DMS79 (cell line): Measurements from ENCODE around the gene ACKR2.
"Not testable (repeated sequence)": the region's sequence is repeated elsewhere in the genome, so short reads cannot be mapped to it uniquely, and the experiment has no call there.

ENCODE experiments used
- DNase-seq: peaks from one replicate; lab custom pipeline; 2025; lab: John Stamatoyannopoulos, UW

ACKR2 gene

DNA sequence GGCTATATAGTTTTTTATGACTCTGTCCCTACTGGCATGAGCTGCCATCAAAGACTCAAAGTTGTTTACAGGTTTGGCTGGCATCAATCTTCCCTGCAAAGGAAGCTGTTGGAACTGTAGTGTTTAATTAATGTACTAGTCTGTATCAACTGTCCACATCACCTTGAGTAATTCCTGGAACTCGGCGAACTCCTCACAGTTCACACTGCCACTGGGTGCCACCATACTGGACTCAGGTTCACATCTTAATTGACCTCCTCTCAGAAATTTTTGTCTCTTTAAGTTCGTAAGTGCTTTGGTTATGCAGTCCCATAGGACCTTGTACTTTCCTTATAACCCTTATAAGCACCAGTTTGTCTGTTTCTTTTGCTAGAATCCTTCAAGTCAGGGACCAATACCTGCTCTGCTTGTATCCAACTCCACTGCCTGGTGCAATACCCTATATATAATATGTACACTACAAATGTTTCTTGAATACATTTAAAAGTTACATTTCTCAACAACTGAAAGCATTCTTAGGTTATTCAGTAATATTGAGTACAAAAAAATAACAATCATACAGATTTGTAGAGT is 8.1 kb upstream of the ACKR2 start:
- DNase-seq, result no peak

DNA sequence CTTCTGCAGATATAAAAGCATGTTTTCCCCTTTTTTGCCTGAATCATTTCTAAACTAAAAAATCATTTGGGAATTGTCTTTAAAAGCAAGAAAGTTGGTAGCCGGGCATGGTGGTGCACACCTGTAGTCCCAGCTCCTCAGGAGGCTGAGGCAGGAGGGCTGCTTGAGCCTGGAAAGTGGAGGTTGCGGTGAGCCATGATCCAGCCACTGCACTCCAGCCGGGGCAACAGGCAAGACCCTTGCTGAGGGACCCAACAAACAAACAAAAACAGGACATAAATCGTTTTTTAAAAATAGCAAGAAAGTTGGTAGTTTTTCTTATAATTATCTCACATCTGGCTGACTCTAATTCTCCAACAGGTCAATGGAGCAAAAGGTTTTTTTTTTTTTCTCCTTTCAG is 7.5 kb upstream of the ACKR2 start:
- DNase-seq, result no peak

DNA sequence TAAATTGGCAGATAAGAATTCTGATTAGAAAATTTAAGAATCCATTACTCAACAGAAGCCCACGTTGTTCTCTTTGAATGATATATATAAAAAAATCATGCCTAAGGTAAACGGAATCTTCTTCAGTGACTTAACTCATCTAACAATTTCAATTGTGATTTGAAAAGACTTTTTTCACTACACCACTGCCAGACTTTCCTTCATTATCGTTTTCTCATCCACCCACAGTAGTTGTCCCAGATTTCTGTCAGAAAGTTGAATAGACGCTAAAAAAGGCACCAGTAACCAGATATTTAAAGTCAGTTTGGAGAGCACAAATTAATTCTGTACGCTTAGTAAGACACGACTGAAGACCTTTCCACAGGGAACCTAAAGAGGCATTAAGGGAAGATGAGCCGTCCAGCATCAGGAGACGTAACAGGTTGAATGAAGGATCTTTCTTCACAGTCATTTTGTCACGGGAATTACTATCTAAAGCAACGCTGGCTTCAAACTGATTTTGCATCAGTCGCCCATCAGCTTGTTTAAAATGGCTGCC is 6.3 kb upstream of the ACKR2 start:
- no peak for DNase-seq

DNA sequence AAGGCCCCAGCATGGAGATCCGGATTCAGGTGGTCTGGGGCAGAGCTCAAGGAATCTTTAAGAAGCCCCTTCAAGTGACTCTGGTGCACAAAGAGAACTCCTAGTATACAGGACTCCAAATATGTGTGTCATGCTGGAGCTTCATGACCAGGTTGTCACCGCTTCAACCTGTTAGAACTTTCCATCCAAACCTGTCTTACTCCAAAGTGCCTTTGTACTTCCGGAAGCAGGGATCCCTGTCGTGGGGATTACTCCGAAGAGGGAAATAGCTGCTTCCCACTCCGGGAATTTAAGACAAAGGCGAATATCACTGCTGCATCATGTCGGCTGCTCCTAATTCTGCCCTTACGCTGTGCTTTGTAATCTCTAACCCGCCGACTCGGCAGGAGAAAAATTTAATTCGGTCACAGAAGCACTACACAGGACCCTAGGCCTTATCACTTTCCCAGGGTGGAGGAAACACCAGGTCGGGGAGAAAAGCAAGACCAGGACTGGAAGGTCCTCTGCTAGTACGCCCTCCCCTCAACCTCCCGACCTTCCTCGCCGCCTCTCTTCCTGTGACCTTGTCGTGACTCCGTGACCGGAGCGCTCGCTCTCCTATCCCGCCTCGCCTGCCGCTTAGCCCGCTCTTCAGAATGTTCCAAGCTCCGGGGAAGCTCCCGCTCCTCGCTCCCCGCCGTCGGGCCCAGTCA is 5.7 kb upstream of the ACKR2 start:
- no peak for DNase-seq

DNA sequence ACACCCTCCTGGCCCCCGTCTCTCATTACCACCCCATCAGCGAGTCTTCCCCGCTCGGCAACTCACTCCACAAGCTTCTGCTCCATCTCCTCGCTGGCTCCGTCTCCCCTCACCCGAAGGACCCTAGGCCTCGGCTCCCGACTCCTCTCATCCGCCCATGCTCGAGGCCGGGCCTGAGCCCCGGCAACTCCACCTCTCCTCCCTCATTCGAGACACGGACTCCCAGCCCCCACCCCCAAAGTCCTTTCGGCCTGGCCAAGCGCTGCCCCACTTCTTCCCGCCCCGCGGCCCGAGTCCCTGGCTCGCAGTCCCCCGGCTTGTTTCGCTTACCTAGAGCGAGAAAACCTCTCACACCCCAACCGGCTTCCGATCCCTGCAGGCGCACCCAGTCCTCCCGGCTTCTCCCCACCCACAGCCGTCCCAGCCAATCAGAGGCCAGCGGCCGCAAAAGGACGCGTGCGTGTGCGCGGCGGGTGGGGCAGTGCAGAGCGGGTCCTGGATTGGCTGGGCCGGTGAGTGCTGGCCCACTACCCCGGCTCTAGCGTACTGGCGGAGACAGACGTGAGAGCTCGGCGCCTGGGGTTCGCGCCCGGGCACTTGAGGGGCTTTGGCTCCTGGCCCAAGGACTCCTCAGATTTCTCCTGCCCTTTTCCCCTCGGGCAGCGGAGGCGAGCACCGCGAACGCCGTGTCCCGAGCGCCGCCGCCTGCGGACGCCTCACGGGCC is 5.0 kb upstream of the ACKR2 start, which contains the start of gene HIGD1A:
Gene HIGD1A (minus strand): TSS at position 385 of the 725 bp plus-strand sequence. CDS start 10,237 bp downstream, outside the sequence.
- peak; percentile 78 for DNase-seq

DNA sequence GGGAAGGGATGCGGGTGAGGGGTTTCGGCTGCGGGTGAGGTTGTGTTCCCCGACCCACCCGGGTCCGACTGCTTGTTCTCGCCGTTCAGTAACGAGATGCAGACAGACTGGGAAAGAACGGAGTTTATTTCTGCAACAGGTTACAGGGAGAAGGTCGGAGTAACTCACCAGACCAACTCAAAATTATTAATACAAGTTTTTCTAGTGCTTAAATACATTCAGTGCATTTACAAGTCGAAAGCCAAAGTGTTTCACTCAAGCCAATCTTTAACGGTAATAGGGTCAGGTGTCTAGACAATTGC is 4.5 kb upstream of the ACKR2 start:
- no peak for DNase-seq

DNA sequence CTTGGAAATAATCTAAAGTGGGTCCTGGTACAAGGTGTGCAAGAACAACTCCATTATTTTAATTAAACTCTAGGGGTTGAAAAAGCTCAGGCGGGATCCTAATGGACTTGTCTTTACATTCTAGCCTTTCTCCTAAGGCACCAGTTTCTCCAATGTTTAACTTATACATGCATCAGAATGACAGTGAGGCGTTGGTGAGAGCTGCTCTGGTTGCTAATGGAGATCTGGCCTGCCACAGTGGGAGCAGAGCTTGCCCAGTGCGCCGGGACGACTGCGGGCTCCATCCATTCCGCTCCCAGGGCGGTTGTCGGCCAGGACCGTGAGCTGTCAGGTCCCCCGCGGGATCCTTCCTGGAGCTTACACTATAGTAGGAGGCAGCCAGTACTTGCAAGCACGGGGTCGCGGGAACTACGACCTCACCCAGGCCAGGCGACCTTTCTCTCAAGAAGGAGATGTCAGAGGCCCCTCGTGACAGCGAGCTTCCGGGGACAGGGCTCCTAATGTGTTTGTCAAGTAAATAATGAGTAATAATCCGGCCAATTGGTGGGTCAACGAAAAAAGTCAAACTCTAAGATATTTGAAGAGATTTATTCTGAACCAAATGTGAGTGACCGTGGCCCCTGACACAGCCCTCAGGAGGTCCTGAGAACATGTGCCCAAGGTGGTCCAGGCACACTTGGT is 4.0 kb upstream of the ACKR2 start:
- DNase-seq, result no peak

DNA sequence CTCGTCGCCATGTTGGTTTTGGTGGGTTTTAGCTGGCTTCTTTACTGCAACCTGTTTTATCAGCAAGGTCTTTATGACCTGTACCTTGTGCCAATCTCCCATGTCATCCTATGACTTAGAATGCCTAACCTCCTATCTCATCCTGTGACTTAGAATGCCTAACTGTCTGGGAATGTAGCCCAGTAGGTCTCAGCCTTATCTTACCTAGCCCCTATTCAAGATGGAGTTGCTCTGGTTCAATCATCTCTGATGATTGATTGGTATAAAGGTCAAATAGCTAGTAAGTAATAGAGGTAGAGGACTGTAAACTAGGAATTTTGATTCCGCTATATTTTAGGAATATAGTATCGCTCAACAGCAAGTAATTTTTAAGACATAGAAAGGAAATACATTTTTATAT is 1.3 kb upstream of the ACKR2 start:
- no peak for DNase-seq

DNA sequence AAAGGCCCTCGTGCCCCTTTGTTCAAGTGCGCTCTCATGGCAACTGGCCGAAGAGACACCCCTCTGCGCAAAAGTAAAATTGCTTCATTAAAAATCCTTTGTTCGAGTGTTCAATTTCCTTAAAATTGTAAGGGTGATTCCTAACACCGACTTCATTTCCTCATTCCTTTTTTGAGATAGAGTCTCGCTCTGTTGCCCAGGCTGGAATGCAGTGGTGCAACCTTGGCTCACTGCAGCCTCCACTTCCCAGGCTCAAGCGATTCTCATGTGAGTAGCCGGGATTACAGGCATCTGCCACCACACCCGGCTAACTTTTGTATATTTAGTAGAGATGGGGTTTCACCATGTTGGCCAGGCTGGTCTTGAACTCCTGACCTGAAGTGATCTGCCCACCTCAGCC is 1.5 kb downstream of the ACKR2 start:
- not testable (repeated sequence) for DNase-seq

DNA sequence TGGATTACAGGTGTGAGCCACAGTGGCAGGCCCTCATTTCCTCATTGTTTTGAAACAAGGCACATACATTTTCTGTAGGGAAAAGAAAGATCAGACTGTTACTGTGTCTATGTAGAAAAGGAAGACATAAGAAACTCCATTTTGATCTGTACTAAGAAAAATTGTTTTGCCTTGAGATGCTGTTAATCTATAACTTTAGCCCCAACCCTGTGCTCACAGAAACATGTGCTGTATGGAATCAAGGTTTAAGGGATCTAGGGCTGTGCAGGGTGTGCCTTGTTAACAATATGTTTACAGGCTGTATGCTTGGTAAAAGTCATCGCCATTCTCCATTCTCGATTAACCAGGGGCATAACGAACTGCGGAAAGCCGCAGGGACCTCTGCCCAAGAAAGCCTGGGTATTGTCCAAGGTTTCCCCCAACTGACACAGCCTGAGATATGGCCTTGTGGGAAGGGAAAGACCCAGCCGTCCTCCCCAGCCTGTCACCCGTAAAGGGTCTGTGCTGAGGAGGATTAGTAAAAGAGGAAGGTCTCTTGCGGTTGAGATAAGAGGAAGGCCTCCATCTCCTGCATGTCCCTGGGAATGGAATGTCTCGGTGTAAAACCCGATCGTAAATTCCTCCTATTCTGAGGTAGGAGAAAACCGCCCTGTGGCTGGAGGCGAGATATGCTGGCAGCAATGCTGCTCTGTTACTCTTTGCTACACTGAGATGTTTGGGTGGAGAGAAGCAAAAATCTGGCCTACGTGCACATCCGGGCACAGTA is 2.1 kb downstream of the ACKR2 start:
- not testable (repeated sequence) for DNase-seq

DNA sequence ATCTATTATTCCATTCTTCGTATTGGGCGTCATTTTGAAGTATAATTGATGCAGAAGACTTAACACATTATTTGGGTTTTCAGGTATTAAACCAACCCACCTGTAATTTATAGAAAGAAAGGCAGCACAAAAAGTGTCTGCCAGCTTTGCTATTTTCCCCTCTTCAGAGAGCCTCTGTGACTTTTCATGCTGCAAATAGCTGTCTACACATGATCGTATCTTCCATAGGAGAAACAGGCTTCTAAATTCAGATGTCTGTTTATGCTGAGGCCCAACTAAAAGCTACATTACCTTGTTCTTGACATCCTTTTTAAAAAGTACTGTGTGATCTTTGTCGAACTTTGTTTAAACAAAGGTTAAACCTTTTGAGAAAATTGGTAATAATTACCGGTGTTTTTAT is 5.0 kb downstream of the ACKR2 start:
- DNase-seq, result no peak

DNA sequence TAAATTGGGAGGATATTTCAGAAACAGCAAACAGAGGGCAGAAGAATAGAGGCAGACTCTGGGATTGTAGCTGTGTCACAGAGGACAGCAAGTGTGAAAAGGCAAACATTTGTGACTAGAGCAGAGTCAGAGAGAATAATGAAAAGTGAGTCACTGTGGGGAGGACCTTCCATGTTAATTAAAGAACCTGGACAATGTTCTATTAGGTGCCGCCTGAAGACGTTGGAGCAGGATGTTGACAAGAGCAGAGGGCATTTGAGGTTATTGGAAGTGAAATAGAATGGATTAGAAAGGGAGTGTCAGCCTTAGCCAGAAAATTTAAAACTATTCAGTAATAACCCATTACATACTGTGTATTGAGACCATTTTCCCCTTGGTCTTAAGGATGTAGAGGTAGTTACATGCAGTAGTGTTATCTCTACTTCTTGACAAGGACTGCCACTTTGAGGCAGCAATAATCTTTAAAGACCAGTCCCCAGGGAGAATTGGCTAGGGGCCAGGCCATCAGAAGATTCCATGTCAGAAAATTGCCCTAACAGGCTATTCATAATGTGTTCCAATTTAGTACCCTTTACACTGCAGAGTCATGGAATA is 5.8 kb downstream of the ACKR2 start:
- no peak for DNase-seq

DNA sequence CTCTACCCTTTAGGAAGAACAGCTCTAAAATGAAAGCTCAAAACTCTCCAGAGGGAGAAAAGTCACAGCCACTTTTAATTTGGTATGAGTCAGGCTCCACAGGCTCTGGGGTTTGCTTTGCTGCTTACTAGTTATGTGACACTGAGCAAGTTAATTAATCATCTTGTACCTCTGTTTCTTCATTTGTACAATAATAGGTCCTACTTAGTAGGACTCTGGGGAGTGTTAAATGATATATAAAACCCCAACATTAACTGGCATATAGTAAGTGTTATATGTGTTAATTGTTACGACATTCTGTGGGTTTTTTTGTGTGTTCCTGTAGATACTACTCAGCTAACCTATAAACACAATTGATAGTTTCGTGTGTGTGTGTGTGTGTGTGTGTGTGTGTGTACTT is 6.6 kb downstream of the ACKR2 start:
- no peak for DNase-seq

DNA sequence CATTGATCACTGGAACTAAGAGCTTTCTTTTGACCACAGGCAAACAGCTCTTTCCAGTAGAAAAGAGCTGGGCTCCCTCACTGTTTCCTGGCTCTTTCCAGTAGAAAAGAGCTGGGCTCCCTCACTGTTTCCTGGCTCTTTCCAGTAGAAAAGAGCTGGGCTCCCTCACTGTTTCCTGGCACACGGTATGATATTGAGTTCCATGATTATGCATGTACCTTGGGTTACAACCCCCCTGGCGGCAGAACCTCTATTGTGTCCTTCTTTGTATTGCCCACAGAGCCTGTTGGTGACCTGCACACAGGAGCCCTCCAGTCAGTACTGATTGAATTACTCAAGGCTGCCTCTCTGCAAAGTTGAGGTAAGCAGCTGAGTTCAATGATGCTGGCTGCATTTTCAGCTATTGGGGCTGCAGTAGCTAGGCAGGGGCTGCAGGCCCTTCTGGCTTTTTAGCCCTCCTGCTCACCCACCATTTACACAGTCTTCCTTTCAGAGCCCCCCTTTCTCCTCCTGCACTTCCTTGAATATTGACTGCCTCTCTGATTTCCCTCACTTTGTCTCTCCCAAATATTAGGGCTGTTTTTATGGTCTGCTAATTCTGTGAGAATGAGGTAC is 10.2 kb downstream of the ACKR2 start:
- no peak for DNase-seq

DNA sequence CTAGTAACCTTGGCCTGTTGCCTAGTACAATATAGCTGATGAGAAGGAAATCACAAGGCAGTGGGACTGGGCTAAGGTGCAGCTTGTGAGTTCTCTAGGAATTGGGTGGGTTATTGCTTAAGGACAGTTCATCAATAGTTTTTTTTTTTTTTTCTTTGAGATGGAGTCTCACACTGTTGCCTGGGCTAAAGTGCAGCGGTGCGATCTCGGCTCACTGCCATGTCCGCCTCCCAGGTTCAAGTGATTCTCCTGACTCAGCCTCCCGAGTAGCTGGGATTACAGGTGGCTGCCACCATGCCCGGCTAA is 11.5 kb downstream of the ACKR2 start:
- DNase-seq, result no peak

DNA sequence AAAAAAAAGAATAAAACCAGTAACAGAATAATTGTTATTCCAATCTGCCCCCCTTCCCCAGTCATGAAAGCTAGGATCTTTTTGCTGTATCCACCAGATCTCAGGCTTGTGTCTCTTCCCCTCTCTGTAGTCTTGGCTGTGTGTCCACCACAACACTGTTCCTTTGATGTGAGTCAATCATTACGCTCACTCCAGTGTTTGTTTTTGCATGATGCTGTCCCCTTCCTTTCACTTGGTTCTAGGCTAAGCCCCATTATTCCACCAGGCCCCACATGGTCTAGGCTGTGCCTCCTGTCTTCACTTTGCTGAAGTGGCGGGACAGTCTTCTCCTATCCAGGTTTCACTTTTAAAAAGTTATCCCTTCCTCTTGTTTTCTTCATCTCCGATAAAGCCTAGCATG is 13.6 kb downstream of the ACKR2 start:
- no peak for DNase-seq

DNA sequence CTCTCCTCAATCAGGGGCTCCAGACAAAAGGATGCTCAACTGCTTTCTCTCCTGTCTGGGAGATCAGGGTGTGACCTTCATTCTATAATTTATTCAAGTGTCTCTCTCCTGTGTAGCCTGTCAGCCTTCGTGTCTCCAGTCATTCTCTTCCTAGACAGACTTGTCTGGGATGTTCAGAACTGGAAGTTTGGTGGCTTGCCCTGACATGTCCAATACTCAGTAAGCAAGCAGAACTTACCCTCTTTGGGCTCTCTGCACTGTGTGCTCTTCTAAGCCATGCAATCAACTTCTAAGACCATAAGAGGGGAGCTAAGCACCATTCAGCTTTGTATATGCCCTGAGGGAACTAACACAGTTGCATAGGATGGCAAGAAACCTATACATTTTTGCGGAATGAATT is 14.1 kb downstream of the ACKR2 start:
- DNase-seq, result peak; percentile 86

DNA sequence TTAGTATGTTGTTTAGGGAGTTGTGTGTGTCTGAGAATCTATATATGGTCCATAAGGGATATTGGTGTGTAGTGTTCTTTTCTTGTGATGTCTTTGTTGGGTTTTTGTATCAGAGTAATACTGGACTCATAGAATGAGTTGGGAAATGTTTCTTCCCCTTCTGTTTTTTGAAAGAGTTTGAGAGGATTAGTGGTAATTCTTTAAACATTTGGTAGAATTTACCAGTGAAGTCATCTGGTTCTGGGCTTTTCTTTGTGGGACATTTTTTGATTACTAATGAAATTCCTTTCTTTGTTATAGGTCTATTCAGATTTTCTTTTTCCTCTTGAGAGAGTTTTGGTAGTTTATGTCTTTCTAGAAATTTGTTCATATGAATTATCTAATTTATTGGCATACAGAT is 16.9 kb downstream of the ACKR2 start:
- DNase-seq, result no peak

DNA sequence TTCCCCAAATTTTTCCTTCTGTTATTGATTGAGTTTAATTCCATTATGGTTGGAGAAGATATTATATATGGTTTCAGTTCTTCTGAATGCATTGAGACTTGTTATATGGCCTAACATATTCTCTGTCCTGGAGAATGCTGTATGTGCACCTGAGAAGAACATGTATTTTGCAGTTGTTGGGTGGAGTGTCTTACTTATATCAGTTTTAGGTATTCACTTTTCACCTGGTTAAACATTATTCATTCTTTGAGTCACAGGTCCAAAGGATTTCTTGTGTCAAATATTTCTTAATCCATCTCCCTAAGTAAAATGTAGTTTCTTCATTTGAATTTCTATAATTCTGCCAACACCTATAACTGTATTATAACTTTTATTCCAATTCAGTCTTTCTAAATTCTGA is 17.8 kb downstream of the ACKR2 start:
- no peak for DNase-seq

DNA sequence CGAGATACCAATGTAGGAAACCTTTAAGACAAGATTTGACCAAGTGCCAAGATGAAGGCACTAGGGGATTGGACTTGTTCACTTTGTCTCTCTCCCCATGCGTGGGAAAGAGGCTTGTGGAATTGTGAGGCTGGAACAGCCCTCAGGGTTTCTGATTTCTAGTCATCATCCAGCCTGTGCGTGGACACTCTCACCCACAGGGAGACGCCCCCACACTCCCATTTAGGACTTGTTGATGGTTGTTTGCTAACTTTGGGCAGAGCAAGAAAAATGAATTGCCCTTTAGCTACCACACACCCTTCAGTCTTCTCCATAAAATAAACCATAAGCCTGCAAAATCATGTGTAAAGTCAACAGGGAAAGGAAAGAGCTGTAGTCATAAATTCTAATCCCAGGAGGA is 18.4 kb downstream of the ACKR2 start:
- no peak for DNase-seq

DNA sequence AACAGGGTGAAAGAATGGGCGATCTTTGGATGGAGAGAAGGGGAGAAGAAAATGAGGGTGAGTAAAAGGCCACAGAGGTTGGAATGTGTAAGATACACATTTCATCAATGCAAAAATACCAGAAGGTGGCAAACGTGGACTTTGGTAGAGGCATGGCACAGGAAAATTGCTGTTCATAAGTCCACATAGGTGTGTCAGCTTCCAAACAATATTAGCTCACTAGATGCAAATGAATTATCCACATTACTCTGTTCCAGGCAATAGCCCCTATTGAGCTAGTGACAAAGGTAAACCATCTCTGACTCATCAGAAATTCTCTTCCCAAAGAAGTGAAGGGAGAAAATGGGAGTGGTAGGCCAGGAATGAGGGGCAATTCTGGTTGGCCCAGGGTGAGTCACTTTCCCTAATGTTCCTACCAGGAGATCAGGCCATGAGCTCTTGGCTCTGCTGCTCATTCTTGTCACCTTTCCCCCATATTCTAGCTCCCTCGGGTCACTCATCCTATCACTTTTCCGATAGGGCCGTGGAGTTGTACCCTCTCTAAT is 19.9 kb downstream of the ACKR2 start:
- no peak for DNase-seq
